SH-SY5Y (cell line): ENCODE data around the gene PRR14L.

Source experiments
- GATA2 ChIP-seq: IDR thresholded peaks from 2 replicates; pipeline ENCODE4 v1.6.1; 2011; ENCODE audit warnings: mild to moderate bottlenecking, low read depth, low read length
- GATA3 ChIP-seq: IDR thresholded peaks from 2 replicates; pipeline ENCODE4 v1.6.1; 2011; ENCODE audit warnings: low read depth, mild to moderate bottlenecking, low read length, moderate library complexity

DNA sequence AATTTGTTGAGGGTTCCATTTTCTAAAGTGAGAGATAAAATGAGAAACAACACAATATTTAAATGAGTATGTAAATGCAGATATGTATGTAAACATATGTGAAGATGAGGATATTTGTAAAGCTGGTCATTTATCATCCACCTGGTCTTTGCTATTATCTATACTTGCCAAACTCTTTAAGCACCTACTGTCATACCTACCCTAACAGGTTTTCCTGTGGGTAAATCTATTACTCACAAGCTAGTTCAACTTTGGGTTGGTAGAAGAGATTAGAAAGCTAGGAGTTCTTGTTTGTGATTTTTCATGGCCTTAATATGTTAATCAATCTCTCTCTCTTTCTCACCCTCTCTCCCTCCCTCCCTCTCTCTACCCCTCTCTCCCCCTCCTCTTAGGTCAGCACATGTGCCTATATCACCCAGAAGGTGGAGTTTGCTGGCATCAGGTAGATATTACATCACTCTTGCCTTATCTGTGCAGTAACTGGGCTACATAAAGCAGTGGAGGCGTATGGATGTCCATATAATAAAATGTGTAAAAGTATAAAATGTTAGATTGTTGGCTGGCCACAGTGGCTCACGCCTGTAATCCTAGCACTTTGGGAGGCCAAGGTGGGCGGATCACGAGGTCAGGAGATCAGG, 18.6 kb upstream of the PRR14L start:
- TF ChIP-seq GATA3, result no peak
- no peak for TF ChIP-seq GATA2
